Stimulated activated CD8-positive, alpha-beta memory T cell treated with anti-CD3 and anti-CD28 coated beads, Interleukin-4, amount 100 ng/mL, for 1 hour (primary cell): Measurements from ENCODE around the gene ESRRA.

Experiments used
- DNase-seq, 2 donors: peaks; one replicate each; pipeline ENCODE4 v3.0.0-alpha.2; 2020; ENCODE audit warnings: low read depth in 2 of 2, low spot score in 1 of 2

ESRRA gene

DNA sequence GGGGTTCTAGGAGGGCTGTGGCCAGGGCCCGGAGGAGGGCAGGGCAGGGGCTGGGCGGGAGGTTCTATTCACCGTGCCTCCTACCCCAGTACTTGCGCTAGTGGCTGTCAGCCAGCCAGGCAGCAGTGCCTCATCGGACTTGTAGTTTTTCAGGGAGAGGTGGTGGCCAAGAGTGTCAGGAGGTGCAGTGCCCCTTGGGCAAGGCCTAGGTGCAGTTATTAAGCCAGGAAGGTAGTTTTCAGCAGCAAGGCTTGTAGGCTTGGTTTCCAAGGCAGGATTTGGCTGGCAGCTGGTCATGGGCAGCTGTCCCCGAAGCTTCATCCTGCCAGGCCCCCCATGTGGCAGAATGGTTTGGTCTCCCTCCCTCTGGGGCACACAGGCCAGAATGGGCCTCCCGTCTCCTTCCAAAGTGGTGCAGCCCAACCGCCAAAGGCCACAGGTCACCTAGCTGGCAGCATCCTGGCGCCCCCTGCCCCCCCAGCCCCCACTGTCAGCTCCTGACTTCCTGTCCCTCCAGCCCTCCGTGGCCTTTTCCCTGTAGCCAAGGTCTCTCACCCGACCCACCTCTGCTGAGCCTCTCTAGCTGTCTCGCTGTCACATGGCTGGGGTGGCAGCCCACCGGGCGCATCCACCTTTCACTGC lies 43.2 kb downstream of the ESRRA start:
- no peak for DNase-seq

DNA sequence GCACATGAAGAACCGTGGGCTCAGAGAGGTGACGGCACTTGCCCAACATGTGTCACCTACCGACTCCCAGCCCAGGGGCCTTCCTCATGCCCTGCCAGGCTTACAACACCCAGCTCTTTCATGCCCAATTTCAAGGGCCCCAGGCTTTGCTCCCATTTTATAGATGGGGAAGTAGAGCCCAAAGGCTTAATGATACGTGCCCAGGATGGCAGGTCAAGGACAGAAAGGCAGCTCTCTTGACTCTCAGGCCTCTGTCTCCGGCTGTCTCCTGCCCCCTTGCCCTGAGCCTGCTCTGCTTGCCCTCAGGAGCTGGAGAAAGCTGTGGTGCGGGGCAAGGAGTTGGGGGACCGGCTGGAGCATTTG lies 43.7 kb downstream of the ESRRA start:
- DNase-seq, result no peak

DNA sequence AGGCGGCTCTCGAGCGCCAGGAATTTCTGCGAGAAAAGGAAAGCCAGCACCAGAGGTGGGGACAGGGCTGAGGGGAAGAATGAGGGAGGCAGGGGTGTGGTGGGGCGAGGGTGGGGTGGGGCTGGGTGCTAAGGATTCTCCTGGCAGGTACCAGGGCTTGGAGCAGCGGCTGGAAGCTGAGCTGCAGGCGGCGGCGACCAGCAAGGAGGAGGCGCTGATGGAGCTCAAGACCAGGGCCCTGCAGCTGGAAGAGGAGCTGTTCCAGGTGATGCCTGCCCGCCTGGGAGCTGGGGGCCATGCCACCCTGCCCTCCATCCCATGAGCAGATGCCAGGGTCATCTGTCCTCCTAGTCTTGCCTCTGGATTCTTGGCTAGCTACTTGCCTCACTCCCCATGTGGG lies 44.1 kb downstream of the ESRRA start:
- no peak for DNase-seq

DNA sequence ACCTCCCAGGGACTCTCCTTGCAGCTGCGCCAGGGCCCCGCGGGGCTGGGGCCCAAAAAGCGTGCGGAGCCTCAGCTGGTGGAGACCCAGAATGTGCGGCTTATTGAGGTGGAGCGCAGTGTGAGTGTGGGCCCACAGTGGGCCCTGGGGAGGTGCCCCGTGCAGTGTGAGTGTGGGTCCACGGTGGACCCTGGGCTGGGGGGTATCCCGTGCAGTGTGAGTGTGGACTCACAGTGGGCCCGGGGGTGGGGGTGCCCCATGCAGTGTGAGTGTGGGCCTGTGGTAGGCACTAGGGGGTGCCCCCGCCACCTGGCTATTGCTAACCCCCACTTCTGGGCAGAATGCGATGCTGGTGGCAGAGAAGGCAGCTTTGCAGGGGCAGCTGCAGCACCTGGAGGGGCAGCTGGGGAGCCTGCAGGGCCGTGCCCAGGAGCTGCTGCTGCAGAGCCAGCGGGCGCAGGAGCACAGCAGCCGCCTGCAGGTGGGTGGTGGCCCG lies 45.9 kb downstream of the ESRRA start:
- DNase-seq, result no peak

DNA sequence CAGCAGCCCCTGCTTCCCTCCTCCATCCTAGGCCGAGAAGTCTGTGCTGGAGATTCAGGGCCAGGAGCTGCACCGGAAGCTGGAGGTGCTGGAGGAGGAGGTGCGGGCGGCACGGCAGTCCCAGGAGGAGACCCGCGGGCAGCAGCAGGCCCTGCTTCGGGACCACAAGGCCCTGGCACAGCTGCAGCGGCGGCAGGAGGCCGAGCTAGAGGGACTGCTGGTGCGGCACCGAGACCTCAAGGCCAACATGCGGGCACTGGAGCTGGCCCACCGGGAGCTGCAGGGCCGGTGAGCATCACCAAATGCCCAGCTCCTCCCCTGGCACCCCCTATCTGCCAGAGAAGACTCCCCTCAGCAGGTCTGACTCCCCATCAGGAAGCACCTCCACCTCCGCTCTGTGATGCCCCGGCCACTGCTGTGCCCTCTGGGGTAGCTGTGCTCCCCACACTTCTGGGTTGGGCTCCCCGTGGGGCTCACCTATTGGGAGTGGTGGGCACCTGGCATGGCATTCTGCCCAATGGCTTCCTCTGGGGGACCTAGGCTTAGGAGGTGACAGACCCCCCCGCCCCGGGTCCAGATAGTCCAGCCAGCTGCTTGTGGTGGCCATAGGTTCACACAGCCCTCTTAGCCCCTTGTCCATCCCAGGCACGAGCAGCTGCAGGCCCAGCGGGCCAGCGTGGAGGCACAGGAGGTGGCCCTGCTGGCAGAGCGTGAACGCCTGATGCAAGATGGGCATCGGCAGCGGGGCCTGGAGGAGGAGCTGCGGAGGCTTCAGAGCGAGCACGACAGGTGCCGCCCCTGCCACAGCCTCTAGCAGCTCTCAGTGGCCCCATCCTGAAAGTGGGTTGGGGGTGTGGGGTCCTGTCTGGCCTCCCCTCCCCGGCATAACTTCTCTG lies 47.0 kb downstream of the ESRRA start:
- DNase-seq, result no peak

DNA sequence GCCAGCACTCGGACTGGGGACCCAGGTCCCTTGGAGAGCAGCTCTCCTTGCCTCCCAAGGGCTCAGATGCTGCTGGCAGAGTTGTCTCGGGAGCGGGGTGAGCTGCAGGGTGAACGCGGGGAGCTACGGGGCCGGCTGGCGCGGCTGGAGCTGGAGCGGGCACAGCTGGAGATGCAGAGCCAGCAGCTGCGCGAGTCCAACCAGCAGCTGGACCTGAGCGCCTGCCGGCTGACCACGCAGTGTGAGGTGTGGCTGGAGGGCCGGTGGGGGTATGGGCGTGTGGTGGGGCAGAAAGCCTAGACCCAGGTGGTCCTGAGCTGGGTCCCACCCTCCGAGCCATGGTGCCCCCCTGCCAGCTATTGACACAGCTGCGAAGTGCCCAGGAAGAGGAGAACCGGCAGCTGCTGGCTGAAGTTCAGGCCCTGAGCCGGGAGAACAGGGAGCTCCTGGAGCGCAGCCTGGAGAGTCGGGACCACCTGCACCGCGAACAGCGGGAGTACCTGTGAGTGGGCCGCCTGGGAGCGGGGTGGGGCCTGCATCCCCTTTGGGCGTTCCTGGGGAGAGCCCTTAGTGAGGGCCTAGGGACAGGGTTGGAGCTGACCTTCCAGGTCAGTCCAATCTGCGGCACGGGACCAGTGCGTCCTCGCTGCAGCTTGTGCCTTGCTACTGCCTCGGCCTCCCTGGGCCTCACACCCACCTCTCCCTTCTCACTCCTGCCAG lies 47.8 kb downstream of the ESRRA start:
- no peak for DNase-seq

DNA sequence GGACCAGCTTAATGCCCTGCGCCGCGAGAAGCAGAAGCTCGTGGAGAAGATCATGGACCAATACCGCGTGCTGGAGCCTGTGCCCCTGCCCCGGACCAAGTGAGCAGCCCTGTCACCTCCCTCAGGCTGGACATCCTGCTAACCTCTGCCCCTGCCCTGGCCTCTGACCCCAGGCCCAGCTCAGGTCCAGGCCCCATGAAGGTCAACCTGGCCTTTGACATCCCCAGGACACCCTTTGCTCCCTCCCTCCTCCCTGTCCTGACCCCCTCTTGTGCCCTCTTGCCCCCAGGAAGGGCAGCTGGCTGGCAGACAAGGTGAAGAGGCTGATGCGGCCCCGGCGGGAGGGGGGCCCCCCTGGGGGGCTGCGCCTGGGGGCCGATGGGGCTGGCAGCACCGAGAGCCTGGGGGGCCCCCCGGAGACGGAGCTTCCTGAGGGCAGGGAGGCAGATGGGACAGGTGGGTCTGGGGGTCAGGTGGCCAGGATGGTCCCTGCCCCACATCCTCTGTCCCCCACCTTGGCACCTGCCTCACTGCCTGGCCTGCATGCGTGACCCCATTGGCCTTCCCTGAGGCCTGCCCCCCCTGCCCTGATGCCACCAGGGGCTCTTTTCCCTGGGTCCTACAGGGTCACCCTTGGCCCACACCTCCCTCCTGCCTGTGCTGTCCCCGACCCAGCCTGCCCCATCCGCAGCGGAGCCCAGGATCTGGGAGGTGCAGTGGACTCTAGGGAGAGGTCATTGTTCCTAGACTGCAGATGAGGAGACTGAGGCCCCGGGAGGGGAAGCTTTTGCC lies 48.6 kb downstream of the ESRRA start:
- no peak for DNase-seq

DNA sequence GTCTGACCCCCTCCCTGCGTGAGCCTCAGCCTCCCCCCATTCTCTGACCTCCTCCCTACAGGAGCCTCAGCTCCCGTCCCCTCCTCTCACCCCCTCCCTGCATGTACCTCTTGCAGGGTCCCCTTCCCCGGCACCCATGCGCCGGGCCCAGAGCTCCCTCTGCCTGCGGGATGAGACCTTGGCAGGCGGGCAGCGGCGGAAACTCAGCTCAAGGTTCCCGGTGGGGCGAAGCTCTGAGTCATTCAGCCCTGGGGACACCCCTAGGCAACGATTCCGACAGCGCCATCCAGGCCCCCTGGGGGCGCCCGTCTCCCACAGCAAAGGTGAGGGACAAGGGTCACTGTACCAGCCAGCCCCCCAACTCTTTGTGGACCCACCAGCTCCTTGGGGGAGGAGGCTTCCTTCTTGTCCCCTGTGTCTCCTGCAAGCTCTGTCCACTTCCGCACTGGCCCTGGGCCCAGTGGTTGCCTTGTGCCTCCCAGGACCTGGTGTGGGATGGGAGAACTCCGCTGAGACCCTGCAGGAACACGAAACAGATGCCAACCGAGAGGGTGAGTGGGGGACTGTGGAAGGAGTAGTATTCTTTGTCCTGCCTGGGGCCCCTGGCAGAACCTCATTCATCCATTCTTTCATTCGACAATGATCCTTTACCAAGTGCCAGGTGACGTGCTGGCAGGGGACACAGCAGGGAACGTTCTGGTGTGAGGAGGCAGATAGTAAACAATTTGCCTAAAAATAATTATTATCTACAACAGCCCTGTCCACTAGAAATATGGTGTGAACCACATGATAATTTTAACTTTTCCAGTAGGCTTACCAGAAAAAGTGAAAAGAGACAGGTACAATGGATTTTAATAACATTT lies 50.0 kb downstream of the ESRRA start:
- no peak for DNase-seq

DNA sequence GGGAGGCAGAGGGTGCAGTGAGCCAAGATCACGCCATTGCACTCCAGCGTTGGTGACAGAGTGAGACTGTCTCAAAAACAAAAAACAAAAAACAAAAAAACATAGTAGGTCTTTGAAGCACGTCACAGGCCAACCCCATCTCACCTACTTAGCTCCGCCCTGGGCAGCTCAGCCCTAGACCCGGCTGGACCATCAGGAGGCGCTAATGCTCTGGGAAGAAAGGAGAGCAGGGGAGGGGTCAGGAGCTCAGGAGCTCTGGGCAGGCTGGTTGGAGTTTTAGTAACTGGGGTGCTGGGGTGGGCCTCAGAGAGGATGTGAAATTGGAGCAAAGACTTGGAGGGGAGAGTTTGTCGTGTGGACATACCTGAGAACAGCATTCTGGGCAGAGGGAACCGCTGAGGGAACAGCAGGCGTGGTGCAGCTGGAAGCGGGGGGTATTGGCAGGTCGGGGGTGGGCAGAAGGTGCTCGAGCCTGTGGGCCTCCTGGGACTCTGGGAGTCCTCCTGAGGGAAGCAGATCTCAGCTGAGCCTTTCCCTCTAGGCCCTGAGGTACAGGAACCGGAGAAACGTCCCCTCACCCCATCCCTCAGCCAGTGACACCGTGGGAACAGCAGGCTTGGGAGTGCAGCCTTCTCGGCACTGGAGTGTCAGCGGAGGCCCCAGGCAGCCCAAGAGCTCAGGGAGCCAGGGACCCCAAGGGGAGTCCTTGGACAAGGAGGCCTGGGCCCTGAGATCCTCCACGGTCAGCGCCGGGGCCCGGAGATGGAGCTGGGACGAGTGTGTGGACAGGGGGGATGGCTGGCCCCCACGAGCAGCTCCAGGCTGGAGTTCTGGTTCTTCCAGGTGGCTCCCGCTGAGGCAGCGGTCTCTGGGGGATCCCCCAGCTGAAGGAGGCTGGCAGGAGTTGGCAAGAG lies 51.4 kb downstream of the ESRRA start:
- no peak for DNase-seq

DNA sequence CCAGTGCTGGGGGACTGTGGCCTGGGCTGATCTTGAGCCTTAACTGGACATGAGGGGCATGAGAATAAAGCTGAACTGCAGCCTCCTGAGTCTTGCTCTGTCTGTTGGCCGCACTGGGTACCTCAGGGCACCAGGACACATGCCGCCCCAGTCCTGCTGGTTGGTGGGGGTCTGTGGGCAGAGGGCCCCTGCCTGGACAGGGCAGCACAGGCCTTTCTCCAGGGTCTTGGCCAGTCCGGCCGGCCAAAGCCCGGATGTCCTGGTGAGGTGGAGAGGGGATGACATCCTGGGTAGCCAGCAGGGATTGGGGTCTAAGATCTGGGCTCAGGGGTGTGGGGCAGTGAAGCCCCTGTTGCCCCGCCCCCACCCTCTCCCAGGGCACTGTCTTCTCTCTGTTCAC lies 52.1 kb downstream of the ESRRA start:
- no peak for DNase-seq

DNA sequence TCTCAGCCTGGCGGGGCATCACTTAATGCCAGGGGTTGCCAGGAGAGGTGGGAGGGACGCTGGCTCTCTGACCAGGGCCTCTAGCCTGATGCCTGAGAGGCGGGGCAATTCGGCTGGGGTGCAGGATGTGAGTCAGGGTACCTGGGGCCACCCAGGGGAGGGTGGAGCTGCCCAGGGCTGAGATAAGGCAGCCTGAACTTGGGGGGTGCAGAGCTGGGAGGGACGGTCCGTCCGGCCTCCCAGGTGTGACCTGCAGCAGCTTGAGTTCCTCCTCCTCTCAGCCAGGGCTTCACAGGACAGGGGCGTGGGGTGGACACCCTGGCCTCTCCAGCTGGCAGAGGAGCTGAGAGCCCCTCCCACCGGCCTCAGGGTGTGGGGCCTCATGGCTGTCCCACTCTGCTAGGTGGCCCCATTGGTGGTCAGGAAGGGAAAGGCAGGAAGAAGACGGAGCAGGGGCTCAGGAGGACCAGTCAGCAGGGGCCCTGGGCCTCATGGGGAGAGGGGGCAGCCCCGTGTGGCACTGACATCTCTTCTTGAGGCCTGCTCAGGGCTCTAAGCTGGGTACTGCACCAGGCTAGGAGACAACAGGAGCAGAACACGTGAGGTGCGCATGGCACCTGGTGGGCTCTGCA lies 52.7 kb downstream of the ESRRA start:
- no peak for DNase-seq

DNA sequence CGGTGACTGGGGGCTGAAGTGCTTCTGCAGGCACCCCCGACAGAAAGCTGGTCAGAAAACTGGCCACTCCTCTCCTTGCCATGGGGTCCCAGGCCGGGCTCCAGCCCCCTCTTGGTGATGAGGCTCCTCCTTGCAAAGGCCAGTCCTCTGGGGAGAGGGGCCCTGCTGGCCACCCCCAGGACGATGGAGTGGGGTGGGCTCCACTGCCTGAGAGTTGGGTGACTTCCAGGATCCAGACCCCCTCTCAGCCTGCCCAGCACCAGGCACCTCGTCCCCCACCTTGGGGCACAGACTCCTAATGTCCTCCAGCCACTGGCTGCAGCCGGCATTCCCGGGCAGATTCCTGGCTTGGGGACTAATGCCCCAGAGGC lies 53.2 kb downstream of the ESRRA start:
- no peak for DNase-seq

DNA sequence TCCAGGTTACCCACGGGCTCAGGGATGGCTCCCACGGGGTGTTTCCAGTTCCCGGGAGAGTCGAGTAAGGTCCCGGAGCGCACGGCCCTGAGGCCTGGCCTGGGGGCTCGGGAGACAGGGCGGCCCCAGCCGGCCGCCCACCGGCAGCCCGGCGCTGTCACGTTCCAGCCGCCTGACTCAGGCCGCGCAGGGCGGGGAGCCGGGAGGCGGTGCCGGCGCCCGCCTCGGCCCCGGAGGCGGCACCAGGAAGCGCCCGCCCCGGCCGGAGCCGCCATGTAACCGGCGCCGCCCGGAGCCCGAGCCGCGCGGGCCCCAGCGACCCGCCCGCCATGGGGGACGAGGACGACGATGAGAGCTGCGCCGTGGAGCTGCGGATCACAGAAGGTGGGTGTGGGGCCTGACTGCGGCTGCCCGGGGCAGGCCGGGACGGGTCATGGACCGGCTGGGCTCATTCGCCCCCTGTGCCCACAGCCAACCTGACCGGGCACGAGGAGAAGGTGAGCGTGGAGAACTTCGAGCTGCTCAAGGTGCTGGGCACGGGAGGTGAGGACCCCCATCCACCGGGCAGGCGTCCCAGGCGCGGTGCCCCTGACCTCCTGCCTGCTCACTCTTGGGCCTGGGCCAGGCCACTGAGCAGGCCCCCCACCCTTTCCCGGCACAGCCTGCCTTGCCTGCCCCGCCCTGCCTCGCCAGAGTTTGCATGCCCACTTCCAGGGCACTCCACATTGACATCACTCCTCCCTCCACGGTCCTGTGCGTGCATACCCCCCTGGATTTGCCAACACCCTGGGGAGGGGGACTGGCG lies 53.8 kb downstream of the ESRRA start, which contains the start of gene RPS6KA4:
TSS of gene RPS6KA4 (plus strand) at position 256 of the 805 bp plus-strand sequence. CDS start at position 330, 74 bp downstream.
- no peak for DNase-seq

DNA sequence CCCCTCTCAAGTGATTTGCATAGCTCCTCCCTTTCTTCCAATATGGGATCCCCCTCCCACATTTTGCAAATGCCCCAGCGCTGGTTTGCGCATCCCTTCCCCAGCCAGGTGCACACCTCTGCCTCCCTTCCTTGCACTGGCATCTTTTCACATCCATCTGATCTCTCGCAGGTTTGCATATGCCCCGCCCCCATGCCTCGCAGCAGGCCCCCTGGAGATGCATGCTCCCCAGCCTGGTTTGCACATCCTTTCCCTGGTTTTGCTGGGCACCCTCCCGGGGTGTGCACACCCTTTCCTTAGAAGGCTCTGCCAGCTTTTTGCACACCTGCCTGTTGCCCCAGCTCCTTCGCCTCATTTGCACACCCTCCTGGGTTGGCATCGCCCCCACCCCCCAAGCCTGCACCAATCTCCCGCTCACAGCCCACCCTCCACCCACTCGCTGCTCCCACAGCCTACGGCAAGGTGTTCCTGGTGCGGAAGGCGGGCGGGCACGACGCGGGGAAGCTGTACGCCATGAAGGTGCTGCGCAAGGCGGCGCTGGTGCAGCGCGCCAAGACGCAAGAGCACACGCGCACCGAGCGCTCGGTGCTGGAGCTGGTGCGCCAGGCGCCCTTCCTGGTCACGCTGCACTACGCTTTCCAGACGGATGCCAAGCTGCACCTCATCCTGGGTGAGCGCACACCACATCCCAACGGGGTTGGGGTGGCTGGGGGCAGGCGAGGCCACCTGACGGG lies 54.6 kb downstream of the ESRRA start:
- no peak for DNase-seq

DNA sequence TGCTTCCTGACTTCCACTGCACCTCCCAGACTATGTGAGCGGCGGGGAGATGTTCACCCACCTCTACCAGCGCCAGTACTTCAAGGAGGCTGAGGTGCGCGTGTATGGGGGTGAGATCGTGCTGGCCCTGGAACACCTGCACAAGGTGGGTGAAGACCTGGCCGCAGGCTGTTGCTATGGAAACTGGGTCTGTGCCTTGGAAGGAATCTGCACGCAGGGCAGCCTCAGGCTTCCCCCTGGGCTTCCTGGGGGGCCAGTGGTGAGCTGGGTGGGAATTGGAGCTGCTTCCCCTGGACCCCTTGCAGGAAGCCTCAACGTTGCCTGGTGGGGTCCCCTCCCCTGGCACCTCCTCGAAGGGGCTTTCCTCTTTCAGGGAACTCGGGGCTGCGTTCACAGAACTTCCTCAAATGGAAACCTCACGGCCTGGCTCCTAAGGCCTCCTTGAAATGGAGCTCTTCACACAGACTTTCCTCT lies 55.2 kb downstream of the ESRRA start:
- no peak for DNase-seq

DNA sequence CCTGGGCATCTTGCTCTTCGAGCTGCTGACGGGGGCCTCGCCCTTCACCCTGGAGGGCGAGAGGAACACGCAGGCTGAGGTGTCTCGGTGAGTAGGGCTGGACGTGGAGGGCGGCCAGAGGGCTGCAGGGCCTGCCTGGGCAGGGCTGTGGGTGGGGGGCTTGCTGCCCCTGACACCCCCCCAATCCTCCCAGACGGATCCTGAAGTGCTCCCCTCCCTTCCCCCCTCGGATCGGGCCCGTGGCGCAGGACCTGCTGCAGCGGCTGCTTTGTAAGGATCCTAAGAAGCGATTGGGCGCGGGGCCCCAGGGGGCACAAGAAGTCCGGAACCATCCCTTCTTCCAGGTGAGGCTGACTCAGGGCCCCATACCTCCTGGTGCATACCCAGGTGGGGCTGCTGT lies 56.3 kb downstream of the ESRRA start:
- no peak for DNase-seq

DNA sequence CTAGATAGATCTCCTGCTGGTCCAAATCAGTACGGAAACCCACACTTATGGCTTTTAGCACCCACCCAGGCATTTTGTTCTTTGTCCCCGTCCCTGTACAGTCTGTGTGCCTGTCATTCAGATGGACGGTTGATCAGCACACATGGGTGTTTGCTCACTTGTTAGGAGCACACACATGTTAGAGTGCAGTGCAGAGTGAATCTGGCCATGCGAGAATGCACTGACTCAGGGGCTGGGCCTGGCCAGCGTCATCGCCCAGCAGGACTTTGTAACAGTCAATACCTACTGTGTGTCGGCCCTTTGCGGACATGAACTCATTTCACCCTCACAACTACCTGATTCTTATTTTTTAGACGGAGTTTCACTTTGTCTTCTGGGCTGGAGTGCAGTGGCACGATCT lies 57.0 kb downstream of the ESRRA start:
- DNase-seq, result no peak
